Ishikawa (cell line): ENCODE data around the gene TCL1B.

Experiments
- CEBPB ChIP-seq: IDR thresholded peaks from 2 replicates; pipeline ENCODE4 v1.6.1; 2012
- CREB1 ChIP-seq: IDR thresholded peaks from 2 replicates; pipeline ENCODE4 v1.6.1; 2012; ENCODE audit warnings: low read depth
- MAX ChIP-seq: IDR thresholded peaks from 2 replicates; pipeline ENCODE4 v1.6.1; 2012
- TAF1 ChIP-seq: IDR thresholded peaks from 2 replicates; pipeline ENCODE4 v1.6.1; 2012; ENCODE audit warnings: low read depth, mild to moderate bottlenecking
- TCF12 ChIP-seq: IDR thresholded peaks from 2 replicates; pipeline ENCODE4 v1.6.1; 2012; ENCODE audit warnings: low read depth
- TEAD4 ChIP-seq: IDR thresholded peaks from 2 replicates; pipeline ENCODE4 v1.6.1; 2012
- YY1 ChIP-seq: IDR thresholded peaks from 2 replicates; pipeline ENCODE4 v1.6.1; 2012; ENCODE audit warnings: low read depth

GRCh38 chr14:95700221-95700976 lies 14.2 kb downstream of the TCL1B start:
- TF ChIP-seq TCF12 (no peak), TAF1 (no peak), CEBPB (no peak), YY1 (no peak), CREB1 (no peak), MAX (no peak), TEAD4 (no peak)
